Suppressor macrophage (primary cell): ENCODE data around the gene GRIK4.

Experiments used
- DNase-seq, 4 experiments: peaks; one replicate each; pipeline ENCODE4 v3.0.0-alpha.2; 2020 to 2022

GRIK4 gene

GRCh38 chr11:120884154-120885020, 372.8 kb downstream of the GRIK4 start:
- no peak for DNase-seq

- no peak for DNase-seq
Measured at GRCh38 chr11:120890609-120891320, 379.2 kb downstream of the GRIK4 start.

GRCh38 chr11:120893440-120894201, 382.1 kb downstream of the GRIK4 start:
- no peak for DNase-seq

GRCh38 chr11:120894202-120894985, 382.8 kb downstream of the GRIK4 start:
- DNase-seq = no peak

- no peak for DNase-seq
Measured at GRCh38 chr11:120896687-120897086, 385.1 kb downstream of the GRIK4 start.

- DNase-seq = no peak
Measured at GRCh38 chr11:120898568-120898967, 387.0 kb downstream of the GRIK4 start.

- no peak for DNase-seq
Measured at GRCh38 chr11:120899720-120900119, 388.2 kb downstream of the GRIK4 start.

GRCh38 chr11:120900643-120901042, 389.1 kb downstream of the GRIK4 start:
- DNase-seq = no peak

GRCh38 chr11:120903686-120904085, 392.1 kb downstream of the GRIK4 start:
- no peak for DNase-seq

- DNase-seq = no peak
Measured at GRCh38 chr11:120904116-120904515, 392.6 kb downstream of the GRIK4 start.

GRCh38 chr11:120906766-120907165, 395.2 kb downstream of the GRIK4 start:
- no peak for DNase-seq

GRCh38 chr11:120907971-120908370, 396.4 kb downstream of the GRIK4 start:
- DNase-seq = no peak

GRCh38 chr11:120908461-120909181, 397.1 kb downstream of the GRIK4 start:
- peak in 3 of 4 experiments; percentile 14 to 21 (median 16) for DNase-seq

- DNase-seq = no peak
Measured at GRCh38 chr11:120909676-120910416, 398.3 kb downstream of the GRIK4 start.

GRCh38 chr11:120911943-120912342, 400.4 kb downstream of the GRIK4 start:
- DNase-seq = no peak

- peak in 3 of 4 experiments; percentile 21 to 51 (median 39) for DNase-seq
Measured at GRCh38 chr11:120912504-120912903, 401.0 kb downstream of the GRIK4 start.

GRCh38 chr11:120912915-120913314, 401.4 kb downstream of the GRIK4 start:
- no peak for DNase-seq

GRCh38 chr11:120914021-120914420, 402.5 kb downstream of the GRIK4 start:
- DNase-seq = no peak

GRCh38 chr11:120914601-120915000, 403.1 kb downstream of the GRIK4 start:
- no peak for DNase-seq

- DNase-seq = no peak
Measured at GRCh38 chr11:120917559-120918239, 406.2 kb downstream of the GRIK4 start.
